Measurements from ENCODE around the gene TSC2. TPM values are rescaled to one million over a fixed set of nuclear protein-coding genes. Genes with fewer than 3 reads are reported as not detected.
A peak's percentile ranks its signal among the peaks of the same experiment; 100 is the strongest.
"Not testable (repeated sequence)": the region's sequence is repeated elsewhere in the genome, so short reads cannot be mapped to it uniquely, and the experiment has no call there.

TSC2 gene
- polyA plus RNA-seq, 1 experiment: 35.9 TPM

GRCh38 chr16:2121325-2121724 lies 73.5 kb downstream of the TSC2 start:
- not testable (repeated sequence) for H3K27me3 ChIP-seq (ENCODE audit: control insufficient read depth, insufficient read depth, low read length); H3K27ac ChIP-seq (ENCODE audit: low read depth, low read length); H3K9me3 ChIP-seq (ENCODE audit: control insufficient read depth, insufficient read depth, low read length); DNase-seq (ENCODE audit: low read depth, low spot score); H3K4me3 ChIP-seq (ENCODE audit: low read depth, low read length)
- TF ChIP-seq CTCF (IDR thresholded peaks at IDR 0.05; ENCODE audit: low read depth, low read length): peak; percentile 38
- CTCF ChIA-PET: interaction anchor here (0.7 to 2.7 kb wide), 3 partner anchors 19 to 100 kb away, joined by 5 to 20 read pairs (median 6); no protein-coding TSS in a partner anchor
- POLR2A ChIA-PET: interaction anchor here (1.0 kb wide), 1 partner anchor 19 kb away, joined by 3 read pairs; no protein-coding TSS in a partner anchor

GRCh38 chr16:2121853-2122252 lies 74.1 kb downstream of the TSC2 start:
- CTCF ChIA-PET: interaction anchor here (1.3 to 2.7 kb wide), 2 partner anchors 18 to 31 kb away, joined by 6 to 20 read pairs; no protein-coding TSS in a partner anchor
- POLR2A ChIA-PET: interaction anchor here (1.0 kb wide), 1 partner anchor 18 kb away, joined by 3 read pairs; no protein-coding TSS in a partner anchor

GRCh38 chr16:2122429-2122828 lies 74.6 kb downstream of the TSC2 start:
- Histone ChIP-seq H3K9me3 (ENCODE audit: control insufficient read depth, insufficient read depth, low read length) (no peaks in the 10 kb centered on the region), H3K4me3 (ENCODE audit: low read depth, low read length) (no peak overlapping the region), H3K27me3 (ENCODE audit: control insufficient read depth, insufficient read depth, low read length) (no peaks in the 10 kb centered on the region), H3K27ac (ENCODE audit: low read depth, low read length) (no peak overlapping the region)
- CTCF ChIA-PET: interaction anchor here (2.7 kb wide), 1 partner anchor 18 kb away, joined by 20 read pairs; no protein-coding TSS in a partner anchor
- POLR2A ChIA-PET: no interaction called here
- no peak for TF ChIP-seq CTCF (IDR thresholded peaks at IDR 0.05; ENCODE audit: low read depth, low read length)
- no peak for DNase-seq (ENCODE audit: low read depth, low spot score)

More at GRCh38 chr16:2121853-2122252, 74.1 kb downstream of the TSC2 start:
- TF ChIP-seq CTCF (IDR thresholded peaks at IDR 0.05; ENCODE audit: low read depth, low read length): no peak
- no peak for DNase-seq (ENCODE audit: low read depth, low spot score)
- no peak overlapping the region for H3K27ac ChIP-seq (ENCODE audit: low read depth, low read length)
- no peaks in the 10 kb centered on the region for H3K9me3 ChIP-seq (ENCODE audit: control insufficient read depth, insufficient read depth, low read length)
- H3K4me3 ChIP-seq (ENCODE audit: low read depth, low read length): no peak overlapping the region
- H3K27me3 ChIP-seq (ENCODE audit: control insufficient read depth, insufficient read depth, low read length): no peaks in the 10 kb centered on the region

GRCh38 chr16:2122934-2123683 lies 75.3 kb downstream of the TSC2 start:
- H3K27me3 ChIP-seq (ENCODE audit: control insufficient read depth, insufficient read depth, low read length); POLR2A ChIA-PET; H3K27ac ChIP-seq (ENCODE audit: low read depth, low read length); DNase-seq (ENCODE audit: low read depth, low spot score); CTCF ChIA-PET; H3K9me3 ChIP-seq (ENCODE audit: control insufficient read depth, insufficient read depth, low read length); H3K4me3 ChIP-seq (ENCODE audit: low read depth, low read length): not testable (repeated sequence)

- POLR2A ChIA-PET; DNase-seq (ENCODE audit: low read depth, low spot score); H3K9me3 ChIP-seq (ENCODE audit: control insufficient read depth, insufficient read depth, low read length); H3K4me3 ChIP-seq (ENCODE audit: low read depth, low read length); CTCF ChIA-PET; H3K27me3 ChIP-seq (ENCODE audit: control insufficient read depth, insufficient read depth, low read length): not testable (repeated sequence)
- H3K27ac ChIP-seq (ENCODE audit: low read depth, low read length): peak overlapping the region; percentile 97
Measured at GRCh38 chr16:2123706-2124376, 76.1 kb downstream of the TSC2 start.

GRCh38 chr16:2124377-2124693 lies 76.5 kb downstream of the TSC2 start:
- Histone ChIP-seq H3K4me3 (ENCODE audit: low read depth, low read length) (peak overlapping the region; percentile 44), H3K27ac (ENCODE audit: low read depth, low read length) (peak overlapping the region; percentile 97)
- DNase-seq (ENCODE audit: low read depth, low spot score); CTCF ChIA-PET; H3K27me3 ChIP-seq (ENCODE audit: control insufficient read depth, insufficient read depth, low read length); H3K9me3 ChIP-seq (ENCODE audit: control insufficient read depth, insufficient read depth, low read length); POLR2A ChIA-PET: not testable (repeated sequence)

GRCh38 chr16:2124694-2125444 lies 77.1 kb downstream of the TSC2 start:
- POLR2A ChIA-PET; H3K9me3 ChIP-seq (ENCODE audit: control insufficient read depth, insufficient read depth, low read length); CTCF ChIA-PET; H3K27me3 ChIP-seq (ENCODE audit: control insufficient read depth, insufficient read depth, low read length): not testable (repeated sequence)
- DNase-seq (ENCODE audit: low read depth, low spot score): peak; percentile 38
- peak overlapping the region; percentile 97 for H3K27ac ChIP-seq (ENCODE audit: low read depth, low read length)
- peak overlapping the region; percentile 44 for H3K4me3 ChIP-seq (ENCODE audit: low read depth, low read length)

- H3K4me3 ChIP-seq (ENCODE audit: low read depth, low read length); H3K27me3 ChIP-seq (ENCODE audit: control insufficient read depth, insufficient read depth, low read length); DNase-seq (ENCODE audit: low read depth, low spot score); H3K9me3 ChIP-seq (ENCODE audit: control insufficient read depth, insufficient read depth, low read length): not testable (repeated sequence)
- POLR2A ChIA-PET: interaction anchor here (1.4 kb wide), 1 partner anchor 30 kb away, joined by 6 read pairs; the partner anchor contains the start of gene TRAF7
- CTCF ChIA-PET: interaction anchor here (1.3 kb wide), 1 partner anchor 15 kb away, joined by 4 read pairs; no protein-coding TSS in a partner anchor
- H3K27ac ChIP-seq (ENCODE audit: low read depth, low read length): peak overlapping the region; percentile 97
Measured at GRCh38 chr16:2125609-2126008, 77.8 kb downstream of the TSC2 start.

All from AG04450 (cell line).